NCI-H2029 (cell line): ENCODE data around the gene BMPER.
A peak's percentile ranks its signal among the peaks of the same experiment; 100 is the strongest.

Experiments used
- DNase-seq: peaks from one replicate; lab custom pipeline; 2025; lab: John Stamatoyannopoulos, UW

The BMPER gene

DNA sequence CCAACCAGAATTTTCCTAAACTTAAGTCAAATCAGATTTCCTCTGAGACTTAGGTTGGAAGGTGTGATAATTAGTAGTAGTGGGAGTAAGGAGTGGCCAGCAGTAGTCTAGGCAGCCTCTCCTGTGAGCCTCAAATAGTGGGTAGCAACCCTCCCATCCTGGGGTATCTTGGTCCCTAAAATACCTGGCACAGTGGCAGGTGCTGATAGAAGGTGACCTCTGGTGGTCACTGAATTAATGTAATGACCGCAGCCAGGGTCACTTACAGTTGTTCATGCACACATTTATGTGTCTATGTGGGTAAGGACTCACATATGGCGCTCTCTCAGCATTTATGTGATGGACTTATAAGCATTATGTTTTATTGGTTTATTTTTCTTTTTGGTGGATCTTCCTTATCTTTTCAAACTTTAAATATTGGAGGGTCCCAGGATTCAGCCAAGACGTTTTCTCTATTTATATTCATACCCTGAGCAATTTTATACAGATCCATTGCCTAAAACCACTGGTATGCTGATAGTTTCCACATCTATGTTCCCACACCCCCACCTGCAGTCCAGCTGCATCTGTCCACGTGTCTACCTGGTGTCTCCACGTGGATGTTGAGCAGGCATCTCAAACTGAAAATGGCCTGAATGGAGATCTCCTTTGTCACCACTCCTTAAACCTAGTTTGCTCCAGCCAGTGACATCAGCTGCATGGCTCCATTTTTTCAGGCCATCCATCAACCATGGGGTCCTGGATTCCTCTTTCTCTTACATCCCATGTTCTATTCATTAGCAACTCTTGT, 18.3 kb downstream of the BMPER start:
- DNase-seq = no peak

DNA sequence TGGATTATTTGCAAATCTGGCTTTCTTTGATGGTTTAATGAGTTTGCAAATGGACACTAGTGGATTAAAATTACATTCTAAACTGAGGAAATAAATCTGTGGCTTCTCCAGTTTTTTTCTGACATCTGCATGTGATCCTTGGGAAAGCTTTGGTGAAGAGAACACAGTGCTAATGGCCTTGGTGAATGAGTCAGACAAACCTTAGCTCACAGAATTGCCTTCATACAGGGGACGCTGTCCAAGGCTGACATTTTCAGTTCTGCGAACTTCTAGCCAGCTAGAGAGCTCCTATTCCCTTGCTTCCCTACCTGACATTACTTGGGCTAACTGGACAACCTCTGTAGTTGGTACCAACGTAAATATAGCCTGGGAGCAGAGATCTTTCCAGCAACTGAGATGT, 21.2 kb downstream of the BMPER start:
- no peak for DNase-seq

- no peak for DNase-seq
These were observed 23.6 kb downstream of the BMPER start for GRCh38 chr7:33928986-33929385.

- no peak for DNase-seq
These were observed 26.9 kb downstream of the BMPER start for GRCh38 chr7:33932221-33932620.

DNA sequence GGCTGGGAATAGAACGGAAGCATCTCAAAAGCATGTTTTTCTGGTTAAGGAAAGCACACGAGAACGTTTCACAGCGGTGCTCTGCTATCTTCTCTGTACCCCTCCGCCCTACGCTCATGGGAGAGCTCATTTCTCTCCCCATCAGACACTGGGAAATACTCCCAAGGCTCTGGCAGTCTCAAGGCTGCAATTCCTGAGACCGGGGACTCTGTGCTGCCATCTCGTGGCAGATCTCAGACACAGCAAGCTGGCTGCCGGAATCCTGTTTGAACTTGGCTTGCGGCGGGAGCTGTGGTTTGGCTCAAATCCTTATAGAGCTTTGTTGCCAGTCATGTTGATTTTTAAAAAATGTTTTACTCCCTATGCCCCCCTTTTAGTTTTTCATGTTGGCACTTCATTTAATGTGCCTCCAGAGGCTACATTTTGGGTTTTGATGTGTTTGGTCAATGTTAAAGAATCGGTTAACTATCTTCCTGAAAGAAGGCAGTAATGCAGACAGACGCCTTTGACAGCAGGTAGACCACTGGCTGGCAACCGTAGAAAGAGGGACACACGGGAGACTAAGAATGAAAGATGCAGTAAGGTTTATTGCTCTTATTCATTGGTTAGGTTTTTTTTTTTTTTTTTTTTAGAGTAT, 27.6 kb downstream of the BMPER start:
- DNase-seq = peak; percentile 67

GRCh38 chr7:33933611-33934281, 28.4 kb downstream of the BMPER start:
- DNase-seq = no peak

GRCh38 chr7:33934391-33934790, 29.1 kb downstream of the BMPER start:
- DNase-seq = no peak

GRCh38 chr7:33936503-33936902, 31.2 kb downstream of the BMPER start:
- no peak for DNase-seq

GRCh38 chr7:33937871-33938270, 32.5 kb downstream of the BMPER start:
- no peak for DNase-seq

DNA sequence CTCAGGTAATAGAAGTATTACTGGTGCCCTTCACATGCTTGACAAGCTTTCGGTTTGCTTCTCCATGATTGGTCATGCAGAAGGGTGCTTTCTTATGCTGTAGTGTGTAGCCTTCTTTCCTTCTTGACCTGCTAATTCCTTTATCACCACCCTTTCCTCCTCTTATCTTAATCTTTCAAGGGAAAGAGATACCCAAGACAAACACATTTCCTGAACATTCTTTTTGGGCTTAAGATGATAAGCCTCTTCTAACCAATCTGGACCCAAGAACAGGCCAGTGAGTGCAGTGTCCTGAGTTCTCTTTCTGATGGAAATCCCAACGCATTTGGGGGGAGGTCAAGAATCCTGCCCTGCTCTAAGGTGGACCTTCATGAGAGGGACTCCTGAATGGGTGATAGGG, 33.8 kb downstream of the BMPER start:
- no peak for DNase-seq

DNA sequence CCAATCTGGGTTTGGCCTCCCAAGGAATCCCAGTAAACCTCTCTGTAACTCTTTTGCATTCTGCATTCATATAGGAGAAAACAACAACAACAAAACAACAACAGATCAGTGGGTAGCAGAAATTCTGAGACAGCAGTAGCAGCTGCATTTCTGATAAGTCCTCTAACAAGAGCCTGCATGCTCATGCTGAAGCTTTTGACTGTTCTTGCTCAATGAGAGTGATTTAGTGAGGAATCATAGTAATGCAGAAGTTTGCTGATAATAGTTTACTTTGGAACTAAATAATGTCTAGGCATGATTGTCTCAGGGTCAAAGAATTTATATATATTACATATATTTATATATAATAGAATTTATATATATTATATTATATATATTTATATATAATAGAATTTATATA, 35.2 kb downstream of the BMPER start:
- DNase-seq = no peak

DNA sequence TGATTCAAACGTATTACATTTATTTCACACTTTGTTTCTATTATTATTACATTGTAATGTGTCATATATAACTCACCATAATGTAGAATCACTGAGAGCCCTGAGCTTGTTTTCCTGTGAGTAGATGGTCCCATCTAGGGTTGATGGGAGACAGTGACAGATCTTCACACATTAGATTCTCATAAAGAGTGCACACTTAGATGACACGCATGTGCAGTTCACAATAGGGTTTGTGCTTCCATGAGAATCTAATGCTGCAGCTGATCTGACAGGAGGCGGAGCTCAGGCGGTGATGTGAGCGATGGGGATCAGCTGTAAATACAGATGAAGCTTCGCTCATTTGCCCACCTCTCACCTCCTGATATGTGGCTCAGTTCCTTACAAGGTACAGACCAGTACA, 36.1 kb downstream of the BMPER start:
- no peak for DNase-seq

DNA sequence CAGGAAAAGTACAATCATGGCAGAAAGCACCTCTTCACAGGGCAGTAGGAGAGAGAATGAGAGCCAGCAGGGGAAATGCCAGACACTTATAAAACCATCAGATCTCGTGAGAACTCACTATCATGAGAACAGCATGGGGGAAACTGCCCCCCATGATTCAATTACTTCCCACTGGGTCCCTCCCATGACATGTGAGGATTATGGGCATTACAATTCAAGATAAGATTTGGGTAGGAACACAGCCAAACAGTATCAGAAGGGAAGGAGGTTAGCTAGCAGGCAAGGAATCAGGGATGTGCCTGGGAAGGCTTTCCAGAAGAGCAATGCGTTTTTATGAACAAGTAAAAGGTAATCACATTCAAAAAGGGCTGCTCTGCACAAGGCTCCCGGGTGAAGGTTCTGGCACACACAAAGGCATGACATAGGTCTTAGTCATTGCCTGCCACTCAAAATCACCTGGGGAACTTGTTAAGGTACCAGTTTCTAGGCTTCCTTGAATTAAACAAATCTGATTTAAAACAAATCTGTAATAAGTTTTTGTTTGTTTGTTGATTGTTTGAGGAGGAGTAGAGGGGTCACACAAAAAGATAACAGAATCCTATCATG, 40.9 kb downstream of the BMPER start:
- no peak for DNase-seq

GRCh38 chr7:33950047-33950714, 44.8 kb downstream of the BMPER start:
- no peak for DNase-seq

DNA sequence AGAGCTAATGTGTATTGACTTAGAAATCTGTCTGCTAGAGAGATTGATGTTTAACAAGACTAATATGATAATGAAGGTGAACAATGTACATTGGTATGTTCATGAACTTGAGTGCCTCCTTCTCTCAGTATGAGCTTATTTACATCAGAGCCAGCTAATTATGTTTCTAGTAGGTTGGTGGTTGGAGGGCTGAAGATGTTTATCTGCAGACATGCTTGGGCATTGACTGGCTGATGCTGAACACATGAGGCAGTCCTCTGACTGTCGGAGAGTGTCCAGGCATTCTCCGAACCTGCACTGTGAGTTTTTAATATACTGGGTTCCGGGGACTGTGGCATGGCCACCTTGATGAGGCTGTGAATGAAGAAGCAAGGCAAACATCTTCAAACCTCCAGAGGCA, 47.5 kb downstream of the BMPER start:
- no peak for DNase-seq

- DNase-seq = no peak
These were observed 52.8 kb downstream of the BMPER start for GRCh38 chr7:33958104-33958503.

DNA sequence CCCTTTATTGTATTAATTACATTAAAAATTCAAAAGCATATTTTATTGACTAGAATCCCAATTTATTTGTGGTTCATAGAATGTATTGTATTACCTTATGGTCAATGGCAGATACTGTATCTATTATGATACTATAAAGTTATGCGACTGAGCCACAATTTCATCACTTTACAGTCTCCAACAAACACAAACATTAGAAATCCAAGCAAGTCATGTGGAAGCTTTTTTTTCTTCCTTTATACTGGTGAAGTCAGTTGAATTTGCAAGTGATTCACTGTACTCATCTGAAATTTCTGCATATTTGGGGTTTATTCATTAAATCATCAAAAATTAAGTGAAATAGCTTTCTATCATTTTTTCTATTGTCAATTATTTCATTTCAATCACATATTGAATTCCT, 54.3 kb downstream of the BMPER start:
- no peak for DNase-seq

DNA sequence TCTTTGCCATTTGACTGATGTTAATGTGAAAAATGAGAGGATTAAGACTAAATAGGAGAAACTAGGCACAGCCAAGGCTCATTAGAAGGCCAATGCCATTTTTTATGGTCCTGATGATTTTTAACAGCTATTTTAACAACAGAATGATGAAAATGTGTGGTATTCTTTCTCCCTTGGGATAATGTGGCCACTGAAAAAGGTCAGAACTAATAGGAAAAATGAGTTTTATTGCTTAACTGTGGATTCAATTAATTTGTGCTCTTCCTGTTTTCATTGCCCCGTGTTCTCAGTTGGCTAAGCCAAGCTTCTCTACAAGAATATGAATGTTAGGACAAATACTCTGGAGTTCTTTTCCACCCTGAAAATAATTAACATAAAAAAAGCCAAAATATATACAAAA, 56.6 kb downstream of the BMPER start:
- DNase-seq = no peak

- no peak for DNase-seq
These were observed 59.3 kb downstream of the BMPER start for GRCh38 chr7:33964417-33965182.

GRCh38 chr7:33965183-33965744, 59.9 kb downstream of the BMPER start:
- DNase-seq = no peak

- no peak for DNase-seq
These were observed 63.3 kb downstream of the BMPER start for GRCh38 chr7:33968591-33968990.
